SK-N-MC (cell line): ENCODE results near the gene PPP1R12B.

Experiments
- EZH2 ChIP-seq: fragments of 200-600 bp; sonication (generic); IDR thresholded peaks from one replicate; pipeline ENCODE4 v1.6.1; 2017; ENCODE audit warnings: antibody characterized with exemption
- POLR2AphosphoS5 ChIP-seq: IDR thresholded peaks from 2 replicates; pipeline ENCODE4 v1.6.1; 2012; ENCODE audit warnings: mild to moderate bottlenecking, low read depth, low read length, borderline replicate concordance

- TF ChIP-seq EZH2, result no peak
- no peak for TF ChIP-seq POLR2AphosphoS5
Measured at GRCh38 chr1:202302166-202302565, 46.3 kb upstream of the PPP1R12B start.
